Activated T-cell treated with anti-CD3 and anti-CD28 coated beads, Interleukin-2, amount 50 U/mL, for 24 hours (primary cell): ENCODE measurements around the gene MACF1.
"Not testable (repeated sequence)": the region's sequence is repeated elsewhere in the genome, so short reads cannot be mapped to it uniquely, and the experiment has no call there.

Experiments
- DNase-seq: peaks from one replicate; pipeline ENCODE4 v3.0.0-alpha.2; 2020
- H3K27ac Mint-ChIP-seq: 2 replicates; pipeline ENCODE4 v1.8.0; 2020; ENCODE audit warnings: mild to moderate bottlenecking, mixed read lengths
- H3K27me3 Mint-ChIP-seq: 2 replicates; pipeline ENCODE4 v1.8.0; 2020; ENCODE audit warnings: mixed read lengths
- H3K36me3 Mint-ChIP-seq: 2 replicates; pipeline ENCODE4 v1.8.0; 2020; ENCODE audit warnings: low read depth, mixed read lengths
- H3K4me1 Mint-ChIP-seq: 2 replicates; pipeline ENCODE4 v1.8.0; 2020; ENCODE audit warnings: low read depth, mixed read lengths
- H3K4me3 Mint-ChIP-seq: 2 replicates; pipeline ENCODE4 v1.8.0; 2020; ENCODE audit warnings: mild to moderate bottlenecking, moderate library complexity, mixed read lengths
- H3K9me3 Mint-ChIP-seq: 2 replicates; pipeline ENCODE4 v1.8.0; 2020; ENCODE audit warnings: mixed read lengths

Gene MACF1

DNA sequence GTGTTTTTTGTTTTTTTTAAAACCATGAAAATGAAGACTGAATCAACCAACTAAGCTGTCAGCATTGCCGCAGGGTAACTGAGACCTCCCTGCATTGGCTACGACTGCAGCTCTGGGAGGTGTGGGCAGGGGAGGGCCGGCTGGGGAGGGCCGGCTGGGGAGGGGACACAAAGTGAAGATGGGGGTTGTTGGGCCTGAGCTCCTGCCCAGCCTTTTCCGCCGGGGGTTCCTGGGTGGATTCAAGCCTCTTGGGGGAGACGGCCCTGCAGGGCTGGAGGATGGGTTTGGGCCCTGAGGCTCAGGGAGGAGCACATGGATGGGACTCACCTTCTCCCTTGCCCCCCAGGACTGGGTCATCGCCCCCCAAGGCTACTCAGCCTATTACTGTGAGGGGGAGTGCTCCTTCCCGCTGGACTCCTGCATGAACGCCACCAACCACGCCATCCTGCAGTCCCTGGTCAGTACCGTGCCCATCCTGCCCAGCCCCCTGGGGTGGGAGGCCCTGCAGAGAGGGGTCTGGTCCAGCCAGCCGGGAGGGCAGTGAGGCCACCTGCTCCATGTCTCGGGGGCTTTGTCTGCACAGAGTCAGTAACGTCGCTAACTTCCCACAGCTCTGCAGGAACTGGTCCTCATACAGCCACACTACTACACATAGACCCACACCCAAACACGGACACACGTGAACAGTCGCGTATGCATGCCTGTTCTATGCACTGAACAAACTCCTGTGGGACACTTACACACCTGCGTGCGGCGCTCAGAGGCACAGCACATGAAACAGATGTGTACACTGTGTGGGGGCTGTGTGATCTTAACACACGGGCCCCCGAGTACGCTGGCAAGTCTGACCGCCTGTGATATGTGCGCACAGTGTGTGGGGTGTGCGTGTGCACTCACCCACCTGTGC is 318.4 kb downstream of the MACF1 start:
- peaks cover 29% of the 10 kb centered on the region for H3K36me3 Mint-ChIP-seq
- DNase-seq, result no peak
- no peaks in the 10 kb centered on the region for H3K9me3 Mint-ChIP-seq
- H3K4me3 Mint-ChIP-seq, result no peak overlapping the region
- H3K27me3 Mint-ChIP-seq, result no peaks in the 10 kb centered on the region
- H3K4me1 Mint-ChIP-seq, result peaks cover 5% of the 10 kb centered on the region
- no peak overlapping the region for H3K27ac Mint-ChIP-seq

DNA sequence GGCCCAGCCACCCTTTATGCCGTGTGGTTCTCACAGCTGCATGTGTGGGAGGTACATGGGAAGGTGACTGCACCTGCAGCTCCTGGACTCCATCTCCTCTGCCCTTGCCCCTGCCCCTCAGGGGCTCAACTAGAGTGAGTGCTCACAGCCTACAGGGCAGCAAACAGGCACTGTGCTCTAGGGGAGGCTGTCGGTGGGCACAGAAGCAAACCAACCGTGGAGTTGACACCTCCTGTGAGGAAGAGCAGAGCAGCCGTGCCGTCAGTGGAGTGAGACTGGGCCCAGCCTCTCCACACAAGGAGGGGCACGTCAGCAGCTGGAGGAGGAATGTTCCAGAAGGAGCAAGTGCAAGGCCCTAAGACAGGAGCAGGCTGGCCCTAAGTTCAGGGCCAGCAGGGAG is 319.7 kb downstream of the MACF1 start:
- peaks cover 42% of the 10 kb centered on the region for H3K36me3 Mint-ChIP-seq

DNA sequence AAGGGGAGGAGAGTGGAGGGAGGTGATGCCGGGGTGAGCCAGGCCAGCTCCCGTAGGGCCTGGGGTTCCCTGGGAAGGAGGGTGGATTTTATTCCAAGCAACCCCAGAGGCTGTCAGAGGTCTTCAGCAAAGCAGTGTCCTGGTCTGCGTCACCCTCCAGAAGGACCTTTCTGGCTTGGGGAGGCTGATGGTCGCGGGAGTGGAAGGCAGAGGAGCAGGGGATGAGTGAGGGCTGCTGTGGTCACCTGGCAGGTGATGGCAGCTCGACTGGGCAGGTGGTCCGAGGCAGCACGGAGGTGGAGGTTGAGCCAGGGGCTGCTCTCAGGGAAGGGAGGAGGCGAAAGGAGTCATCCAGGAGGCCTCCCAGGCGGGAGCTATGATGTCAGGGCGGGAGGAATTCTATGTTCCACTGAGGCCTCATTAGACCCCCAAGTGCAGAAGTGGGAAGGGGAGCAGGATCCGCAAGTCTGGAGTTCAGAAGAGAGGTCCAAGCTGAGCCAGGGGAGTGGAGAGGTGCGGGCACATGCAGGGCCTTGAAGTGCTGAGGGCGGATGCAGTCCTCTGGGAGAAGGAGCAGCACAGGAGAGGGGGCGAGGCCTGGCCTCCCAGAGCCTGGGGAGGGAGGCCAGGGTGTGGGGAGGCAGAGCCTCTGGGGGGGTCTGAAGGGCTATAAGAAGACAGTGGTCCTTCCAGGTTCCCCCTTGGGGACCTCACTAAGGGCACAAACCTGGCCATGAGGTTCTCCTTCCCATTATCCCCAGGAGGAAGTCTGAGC is 320.3 kb downstream of the MACF1 start:
- Mint-ChIP-seq H3K4me1 (peaks cover 5% of the 10 kb centered on the region), H3K27ac (no peak overlapping the region), H3K4me3 (no peak overlapping the region), H3K27me3 (no peaks in the 10 kb centered on the region), H3K36me3 (peaks cover 48% of the 10 kb centered on the region), H3K9me3 (no peaks in the 10 kb centered on the region)
- DNase-seq, result no peak

More for the DNA sequence above, 319.7 kb downstream of the MACF1 start:
- H3K27ac Mint-ChIP-seq, result no peak overlapping the region
- H3K4me1 Mint-ChIP-seq, result peaks cover 5% of the 10 kb centered on the region
- no peaks in the 10 kb centered on the region for H3K9me3 Mint-ChIP-seq
- no peak for DNase-seq
- H3K27me3 Mint-ChIP-seq, result no peaks in the 10 kb centered on the region
- H3K4me3 Mint-ChIP-seq, result no peak overlapping the region

DNA sequence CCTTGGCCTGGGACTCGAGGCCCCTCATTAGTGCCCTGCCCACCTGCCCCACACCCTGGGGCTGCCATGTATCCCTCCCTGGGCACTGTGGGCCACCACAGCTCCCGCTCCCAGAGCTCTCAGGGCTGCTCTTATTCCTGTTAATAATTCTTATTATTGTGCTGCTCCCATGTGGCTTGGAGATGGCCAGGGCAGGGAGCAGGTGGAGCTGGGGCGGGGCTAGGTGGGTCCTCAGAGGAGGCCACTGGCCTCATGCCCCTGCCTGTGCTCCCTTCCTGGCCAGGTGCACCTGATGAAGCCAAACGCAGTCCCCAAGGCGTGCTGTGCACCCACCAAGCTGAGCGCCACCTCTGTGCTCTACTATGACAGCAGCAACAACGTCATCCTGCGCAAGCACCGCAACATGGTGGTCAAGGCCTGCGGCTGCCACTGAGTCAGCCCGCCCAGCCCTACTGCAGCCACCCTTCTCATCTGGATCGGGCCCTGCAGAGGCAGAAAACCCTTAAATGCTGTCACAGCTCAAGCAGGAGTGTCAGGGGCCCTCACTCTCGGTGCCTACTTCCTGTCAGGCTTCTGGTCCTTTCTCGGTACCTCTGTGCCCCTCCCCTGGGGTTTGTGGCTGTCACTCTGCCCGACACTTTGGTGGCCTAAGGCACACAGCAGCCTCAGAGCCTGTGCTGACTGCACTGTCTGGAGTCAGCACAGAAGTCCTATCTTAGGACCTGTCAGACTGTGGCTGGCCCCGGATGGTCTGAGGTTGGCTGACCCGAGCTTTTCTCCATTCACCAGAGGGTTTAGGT is 321.1 kb downstream of the MACF1 start:
- H3K4me1 Mint-ChIP-seq, result peaks cover 5% of the 10 kb centered on the region

DNA sequence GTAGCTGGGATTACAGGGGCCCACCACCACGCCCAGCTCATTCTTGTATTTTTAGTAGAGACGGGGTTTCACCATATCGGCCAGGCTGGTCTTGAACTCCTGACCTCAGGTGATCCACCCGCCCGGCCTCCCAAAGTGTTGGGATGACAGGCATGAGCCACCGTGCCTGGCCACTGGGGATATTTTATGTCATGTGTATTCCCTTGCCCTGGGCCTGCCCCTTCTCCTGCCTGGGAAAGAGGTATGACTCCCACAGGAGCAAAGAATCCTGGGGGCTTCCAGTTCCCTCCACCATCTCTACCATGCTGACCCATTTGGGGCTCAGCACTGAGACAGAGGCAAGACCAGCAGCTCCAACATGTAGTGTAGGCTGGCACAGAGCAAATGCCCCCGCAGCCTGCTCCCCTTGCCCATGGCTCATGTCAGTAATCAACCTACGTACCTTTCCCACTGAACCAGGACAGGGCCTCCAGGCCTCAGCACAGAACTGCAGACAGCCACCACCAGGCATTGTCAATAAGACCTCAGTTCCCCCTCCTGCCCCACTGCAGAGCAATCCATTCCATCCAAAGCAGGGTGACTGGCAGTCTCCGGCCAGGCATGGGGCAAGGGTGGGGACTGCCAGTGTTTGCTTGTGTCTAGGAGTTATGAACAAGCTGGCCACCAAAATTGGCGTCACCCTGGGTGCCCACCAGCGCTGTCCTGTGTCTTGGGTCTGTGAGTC is 322.1 kb downstream of the MACF1 start:
- Mint-ChIP-seq H3K4me3 (no peak overlapping the region), H3K27ac (no peak overlapping the region)

More for the DNA sequence above, 321.1 kb downstream of the MACF1 start:
- H3K9me3 Mint-ChIP-seq, result no peaks in the 10 kb centered on the region
- H3K27ac Mint-ChIP-seq, result peak overlapping the region; percentile 26
- peaks cover 56% of the 10 kb centered on the region for H3K36me3 Mint-ChIP-seq
- DNase-seq, result no peak
- H3K4me3 Mint-ChIP-seq, result no peak overlapping the region
- no peaks in the 10 kb centered on the region for H3K27me3 Mint-ChIP-seq

DNA sequence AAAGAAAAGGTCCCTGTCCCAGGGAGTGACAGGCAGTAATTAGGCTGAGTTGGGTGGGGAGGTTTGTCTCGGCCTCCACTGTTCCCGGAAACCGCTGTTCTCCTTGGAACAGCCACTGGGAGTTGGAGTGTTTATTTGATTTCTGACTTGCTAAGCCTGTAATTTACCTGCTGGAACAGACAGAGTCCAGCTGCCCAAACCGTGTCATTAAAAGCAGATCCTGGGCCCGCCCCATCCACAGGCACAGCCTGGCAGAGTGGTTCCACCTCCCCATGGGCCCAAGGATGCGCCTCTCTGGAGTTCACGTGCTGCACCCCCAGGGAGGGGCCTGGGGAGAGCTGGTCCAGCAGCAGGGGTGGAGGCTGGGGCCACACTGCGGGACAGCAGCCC is 322.7 kb downstream of the MACF1 start:
- not testable (repeated sequence) for H3K27ac Mint-ChIP-seq, H3K27me3 Mint-ChIP-seq, H3K4me1 Mint-ChIP-seq, H3K4me3 Mint-ChIP-seq, H3K9me3 Mint-ChIP-seq, DNase-seq
- peaks cover 69% of the 10 kb centered on the region for H3K36me3 Mint-ChIP-seq

More for the DNA sequence above, 322.1 kb downstream of the MACF1 start:
- Mint-ChIP-seq H3K36me3 (peaks cover 64% of the 10 kb centered on the region), H3K27me3 (no peaks in the 10 kb centered on the region), H3K9me3 (no peaks in the 10 kb centered on the region), H3K4me1 (peaks cover 5% of the 10 kb centered on the region)
- DNase-seq, result no peak

DNA sequence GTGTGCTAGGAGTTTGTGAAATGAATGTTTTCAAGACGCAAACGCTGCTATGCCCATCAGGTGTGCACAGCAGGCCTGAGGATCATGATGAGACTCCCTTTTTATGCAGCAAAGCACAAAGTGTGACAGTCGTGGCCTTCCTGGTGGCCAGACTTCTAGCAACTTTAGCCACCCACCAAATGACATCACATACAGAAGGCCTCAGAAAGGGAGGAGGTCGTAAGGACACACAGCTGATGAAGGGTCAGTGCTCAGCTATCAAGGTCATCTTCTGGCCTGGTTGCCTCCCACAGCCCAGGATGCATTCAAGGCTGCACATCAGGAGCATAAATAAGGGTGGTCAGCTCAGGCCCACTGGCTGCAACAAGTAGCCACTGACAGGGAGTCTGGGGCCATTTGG is 323.6 kb downstream of the MACF1 start:
- peaks cover 71% of the 10 kb centered on the region for H3K36me3 Mint-ChIP-seq
- peaks cover 5% of the 10 kb centered on the region for H3K4me1 Mint-ChIP-seq
- H3K27ac Mint-ChIP-seq, result no peak overlapping the region
- no peaks in the 10 kb centered on the region for H3K27me3 Mint-ChIP-seq
- no peaks in the 10 kb centered on the region for H3K9me3 Mint-ChIP-seq
- no peak for DNase-seq
- no peak overlapping the region for H3K4me3 Mint-ChIP-seq

DNA sequence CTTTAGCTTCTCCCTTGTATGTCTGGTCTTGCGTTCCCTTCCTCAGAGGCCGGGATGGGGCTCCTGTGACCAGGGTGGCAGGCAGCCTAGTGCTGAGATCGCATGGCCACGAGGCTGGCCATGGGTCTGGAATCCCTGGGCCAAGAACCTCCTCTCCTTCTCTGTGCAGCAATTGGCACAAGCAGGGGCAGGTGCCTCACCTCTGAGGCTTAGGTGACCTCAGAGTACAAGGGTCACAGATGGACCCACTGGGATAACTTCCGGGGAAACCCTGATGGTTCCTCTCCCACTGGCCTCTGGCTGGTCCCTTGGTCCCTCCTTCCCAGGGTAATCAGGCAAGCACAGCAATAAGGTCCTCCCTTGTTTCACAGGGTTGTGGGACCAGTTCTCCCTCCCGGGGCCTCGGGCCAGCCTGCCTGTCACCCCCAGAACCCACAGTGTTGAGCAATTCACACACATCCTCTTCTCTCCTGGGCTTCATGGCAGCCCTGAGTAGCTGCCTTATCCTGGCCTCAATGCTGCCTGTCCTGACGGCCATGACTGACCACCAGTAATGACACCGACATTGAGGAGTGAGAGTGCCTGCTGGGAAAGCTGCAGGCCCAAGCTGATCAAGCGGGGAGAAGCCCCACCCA is 325.5 kb downstream of the MACF1 start:
- no peak for DNase-seq
- H3K36me3 Mint-ChIP-seq, result peaks cover 71% of the 10 kb centered on the region

DNA sequence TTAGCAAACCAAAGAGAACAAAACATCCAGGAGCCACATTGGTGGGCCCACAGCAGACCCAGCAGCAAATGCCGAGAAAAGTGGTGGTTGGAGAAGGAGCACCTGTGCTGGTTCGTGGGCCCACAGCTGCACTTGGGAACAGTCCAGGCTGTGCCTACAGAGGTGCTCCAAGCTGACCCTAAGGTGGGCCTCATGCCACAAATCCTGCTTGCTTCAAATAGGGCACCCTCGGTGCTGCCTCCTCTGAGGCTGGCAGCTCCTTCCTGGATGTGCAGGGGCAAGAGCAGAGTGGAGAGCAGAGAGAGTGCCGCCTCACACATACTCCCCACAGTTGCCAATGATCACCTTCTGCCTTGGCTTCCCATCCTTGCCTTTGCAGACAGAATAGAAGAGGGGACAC is 327.0 kb downstream of the MACF1 start:
- Mint-ChIP-seq H3K4me1 (no peaks in the 10 kb centered on the region), H3K36me3 (peaks cover 79% of the 10 kb centered on the region), H3K9me3 (no peaks in the 10 kb centered on the region), H3K27ac (no peak overlapping the region), H3K27me3 (no peaks in the 10 kb centered on the region), H3K4me3 (no peak overlapping the region)
- no peak for DNase-seq

More for the DNA sequence above, 325.5 kb downstream of the MACF1 start:
- H3K27ac Mint-ChIP-seq, result no peak overlapping the region
- no peaks in the 10 kb centered on the region for H3K9me3 Mint-ChIP-seq
- peaks cover 5% of the 10 kb centered on the region for H3K4me1 Mint-ChIP-seq
- H3K27me3 Mint-ChIP-seq, result no peaks in the 10 kb centered on the region
- H3K4me3 Mint-ChIP-seq, result no peak overlapping the region

DNA sequence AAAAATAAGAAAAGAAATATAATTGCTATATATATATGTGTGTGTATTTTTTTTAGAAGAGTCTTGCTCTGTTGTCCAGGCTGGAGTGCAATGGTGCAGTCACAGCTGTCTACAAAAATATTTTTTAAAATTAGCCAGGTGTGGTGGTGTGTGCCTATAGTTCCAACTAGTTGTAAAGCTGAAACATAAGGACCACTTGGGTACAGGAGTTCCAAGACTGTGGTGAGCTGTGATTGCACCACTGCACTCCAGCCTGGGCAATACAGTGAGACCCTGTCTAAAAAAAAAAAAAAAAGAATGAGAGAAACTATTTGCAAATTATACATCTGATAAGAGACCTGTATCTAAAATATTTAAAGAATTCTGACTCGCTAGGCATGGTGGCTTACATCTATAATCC is 328.9 kb downstream of the MACF1 start:
- no peak for DNase-seq
- Mint-ChIP-seq H3K27me3 (no peaks in the 10 kb centered on the region), H3K4me1 (no peaks in the 10 kb centered on the region), H3K9me3 (no peaks in the 10 kb centered on the region), H3K4me3 (no peak overlapping the region), H3K36me3 (peaks cover 73% of the 10 kb centered on the region), H3K27ac (no peak overlapping the region)
